K562 (cell line): ENCODE data around the gene SPATS1. TPM values are rescaled to one million over a fixed set of nuclear protein-coding genes. Genes with fewer than 3 reads are reported as not detected.

ENCODE experiments used
- ATAC-seq: fragments of 200-7000 bp; cut with Tn5 transposase; 3 replicates; pipeline ENCODE4 v1.9.1; 2020; ENCODE audit warnings: moderate library complexity
- BruUV-seq: library from RNA; stranded (reverse); fragments of 400-500 nt; replicated peaks from 2 replicates; lab custom pipeline; 2021; lab: Mats Ljungman, UMichigan
- CTCF ChIA-PET: fragments of 300-600 bp; formaldehyde crosslinking; extraction: SDS; loops from one replicate; lab custom pipeline; 2021; ENCODE audit warnings: low intra/inter-chr PET ratio; lab: Yijun Ruan, JAX
- POLR2A ChIA-PET: fragments of 300-600, 350-650 bp; sonication (Branson Sonifier 250); formaldehyde crosslinking; extraction: SDS; loops from one replicate; lab custom pipeline; 2021; ENCODE audit warnings: antibody characterized with exemption, inconsistent platforms; lab: Yijun Ruan, JAX
- DNase-seq, 4 experiments: peaks; one replicate each; pipeline versions ENCODE4 v3.0.0 to v3.0.0-alpha.2; 2011 to 2018; ENCODE audit warnings: low spot score in 3 of 4, mixed read lengths in 3 of 4; ENCODE audit errors: extremely low read depth in 1 of 4
- FAIRE-seq: peaks from 2 replicates; lab custom pipeline; 2011; peaks lifted over from hg19 to GRCh38; lab: Jason Lieb, UNC
- H2AFZ ChIP-seq: 2 replicates; pipeline ENCODE4 v1.6.0; 2011; ENCODE audit warnings: low read depth, low read length, control low read depth, inconsistent platforms
- H3K27ac ChIP-seq: fragments of 200-600 bp; 3 replicates; pipeline ENCODE4 v1.8.0; 2011; ENCODE audit warnings: low read depth, mild to moderate bottlenecking, control low read depth, inconsistent platforms, low read length, moderate library complexity, mixed read lengths; ENCODE audit errors: extremely low read depth
- H3K27me3 ChIP-seq, 2 experiments: fragments of 300-600 bp in 1 of 2; 2 replicates in 1 of 2; 3 replicates in 1 of 2; pipeline versions ENCODE4 v1.6.0 to v1.8.0; 2011; ENCODE audit warnings: inconsistent platforms in 2 of 2, low read length in 2 of 2, mild to moderate bottlenecking in 1 of 2, mixed read lengths in 1 of 2, moderate library complexity in 1 of 2; ENCODE audit not compliant: control insufficient read depth in 2 of 2, insufficient read depth in 2 of 2
- H3K36me3 ChIP-seq: fragments of 300-600 bp; 3 replicates; pipeline ENCODE4 v1.8.0; 2011; ENCODE audit warnings: mild to moderate bottlenecking, low read length, inconsistent platforms; ENCODE audit not compliant: control insufficient read depth, insufficient read depth
- H3K4me1 ChIP-seq, 2 experiments: fragments of 200-600 bp in 1 of 2; replicated peaks in 1 of 2; 2 replicates in 1 of 2; 3 replicates in 1 of 2; pipeline versions ENCODE4 v1.5.1 to v1.8.0; 2011; ENCODE audit warnings: inconsistent platforms in 2 of 2, low read length in 2 of 2, mild to moderate bottlenecking in 1 of 2, mixed read lengths in 1 of 2, moderate library complexity in 1 of 2; ENCODE audit not compliant: control insufficient read depth in 2 of 2, insufficient read depth in 2 of 2
- H3K4me2 ChIP-seq: 2 replicates; pipeline ENCODE4 v1.6.1; 2011; ENCODE audit warnings: low read length, control low read depth, inconsistent platforms, mixed read lengths; ENCODE audit not compliant: insufficient read depth
- H3K4me3 ChIP-seq: fragments of 200-600 bp; sonication (generic), shearing (Covaris generic); 2 replicates; pipeline ENCODE4 v1.5.1; 2016; ENCODE audit warnings: control low read depth, inconsistent platforms
- H3K79me2 ChIP-seq: fragments of 200-600 bp; 3 replicates; pipeline ENCODE4 v1.8.0; 2011; ENCODE audit warnings: low read length, inconsistent platforms; ENCODE audit not compliant: control insufficient read depth, insufficient read depth
- H3K9ac ChIP-seq, 2 experiments: 2 replicates each; pipeline versions ENCODE4 v1.6.0 to v1.6.1; 2011; ENCODE audit warnings: low read depth in 2 of 2, low read length in 2 of 2, control low read depth in 1 of 2, inconsistent platforms in 1 of 2, mild to moderate bottlenecking in 1 of 2, mixed read lengths in 1 of 2; ENCODE audit not compliant: insufficient read depth in 1 of 2
- H3K9me1 ChIP-seq: one replicate; pipeline ENCODE4 v1.6.0; 2011; ENCODE audit warnings: inconsistent platforms, mild to moderate bottlenecking, low read length, moderate library complexity; ENCODE audit not compliant: control insufficient read depth, insufficient read depth
- H3K9me3 ChIP-seq: replicated peaks from 2 replicates; pipeline ENCODE4 v1.5.1; 2011; ENCODE audit warnings: low read depth, low read length, inconsistent platforms; ENCODE audit not compliant: control insufficient read depth, insufficient read depth
- H4K20me1 ChIP-seq: replicated peaks from 2 replicates; pipeline ENCODE4 v1.6.1; 2011; ENCODE audit warnings: low read length, inconsistent platforms, mixed read lengths; ENCODE audit not compliant: control insufficient read depth, insufficient read depth
- C11orf30 ChIP-seq: fragments of 450-650 bp; IDR thresholded peaks from 2 replicates; pipeline ENCODE4 v1.6.1; 2016; ENCODE audit warnings: low read depth, mild to moderate bottlenecking
- CREB3 ChIP-seq: fragments of 450-650 bp; conservative IDR thresholded peaks from 2 replicates; pipeline ENCODE4 v1.6.1; 2016; ENCODE audit warnings: missing genetic modification characterization, low read depth, mild to moderate bottlenecking, missing compliant biosample characterization, moderate library complexity
- CXXC5 ChIP-seq: fragments of 250-450 bp; sonication (Bioruptor Pico); IDR thresholded peaks from 2 replicates; pipeline ENCODE4 v1.8.0; 2022; ENCODE audit warnings: inconsistent platforms, mild to moderate bottlenecking, moderate library complexity
- FOXJ3 ChIP-seq: sonication (generic); formaldehyde crosslinking; IDR thresholded peaks from 2 replicates; pipeline ENCODE4 v1.4.0; 2020; ENCODE audit warnings: mild to moderate bottlenecking, missing genetic modification reagents
- HEY1 ChIP-seq: fragments of 250-450 bp; sonication (Bioruptor Pico); IDR thresholded peaks from 2 replicates; pipeline ENCODE4 v1.5.0; 2020; ENCODE audit warnings: mild to moderate bottlenecking, moderate library complexity, borderline replicate concordance
- MXI1 ChIP-seq: IDR thresholded peaks from 2 replicates; pipeline ENCODE4 v1.6.1; 2011; ENCODE audit warnings: low read depth, mild to moderate bottlenecking, improper control_type of control experiment, low read length
- NONO ChIP-seq, 2 experiments: fragments of 200-400 bp in 1 of 2; fragments of 450-650 bp in 1 of 2; formaldehyde crosslinking in 1 of 2; IDR thresholded peaks; 2 replicates each; pipeline ENCODE4 v1.6.1; 2017; ENCODE audit warnings: low read depth in 2 of 2, mild to moderate bottlenecking in 2 of 2, moderate library complexity in 2 of 2, low read length in 1 of 2
- PATZ1 ChIP-seq: fragments of 250-450 bp; sonication (Bioruptor Pico); IDR thresholded peaks from 2 replicates; pipeline ENCODE4 v1.5.0; 2020; ENCODE audit warnings: mild to moderate bottlenecking, borderline replicate concordance
- PBX2 ChIP-seq, 2 experiments: IDR thresholded peaks in 1 of 2; conservative IDR thresholded peaks in 1 of 2; 2 replicates each; pipeline ENCODE4 v1.6.1; 2016; ENCODE audit warnings: low read depth in 2 of 2, mild to moderate bottlenecking in 1 of 2, missing compliant biosample characterization in 1 of 2, missing genetic modification characterization in 1 of 2, moderate library complexity in 1 of 2
- RHOXF2B ChIP-seq: fragments of 250-450 bp; sonication (Bioruptor Pico); conservative IDR thresholded peaks from 2 replicates; pipeline ENCODE4 v1.5.1; 2021
- SRSF9 ChIP-seq: fragments of 200-400 bp; formaldehyde crosslinking; IDR thresholded peaks from 2 replicates; pipeline ENCODE4 v1.6.1; 2017; ENCODE audit warnings: low read depth, low read length, borderline replicate concordance
- TGIF2 ChIP-seq: sonication (generic); formaldehyde crosslinking; IDR thresholded peaks from 2 replicates; pipeline ENCODE4 v1.8.1; 2022; ENCODE audit warnings: mild to moderate bottlenecking, missing genetic modification reagents, moderate library complexity
- ZFPM2 ChIP-seq: fragments of 250-450 bp; sonication (Bioruptor Pico); IDR thresholded peaks from 2 replicates; pipeline ENCODE4 v1.5.1; 2022; ENCODE audit warnings: mild to moderate bottlenecking
- ZNF280B ChIP-seq: fragments of 250-450 bp; sonication (Bioruptor Pico); IDR thresholded peaks from 2 replicates; pipeline ENCODE4 v1.5.1; 2021; ENCODE audit warnings: mild to moderate bottlenecking
- ZNF699 ChIP-seq: fragments of 250-450 bp; sonication (Bioruptor Pico); IDR thresholded peaks from 2 replicates; pipeline ENCODE4 v1.8.0; 2021; ENCODE audit warnings: mild to moderate bottlenecking, moderate library complexity; ENCODE audit not compliant: insufficient replicate concordance
- WGBS: fragments of 100-300 bp; shearing (Covaris generic); methylation state at CpG from one replicate; pipeline ENCODE4 v1.1.6; 2016; ENCODE audit warnings: low coverage, mixed read lengths; ENCODE audit not compliant: insufficient coverage; ENCODE audit errors: missing lambda C conversion rate; 5-methylcytosine and 5-hydroxymethylcytosine counted together
- in situ Hi-C: fragments of 300-500 bp; cut with MboI; formaldehyde crosslinking; loops from 4 replicates; pipeline ENCODE4 v1.15.0; 2018; ENCODE audit warnings: inconsistent platforms, mixed read lengths
- intact Hi-C: fragments of 100-400 bp; cut with micrococcal nuclease; formaldehyde crosslinking; loops from 2 replicates; pipeline ENCODE4 v1.14.2; 2022
- polyA plus RNA-seq, 8 experiments: library from polyadenylated mRNA; depleted of rRNA in 4 of 8; stranded (reverse) in 5 of 8; unstranded in 3 of 8; fragments of >200 nt; fragmentation: Nextera tagmentation in 2 of 8; fragmentation: Illumina TruSeq in 1 of 8; extraction: Ambion mirVana in 2 of 8; extraction: Trizol in 1 of 8; gene quantifications; 2 replicates each; pipeline versions ENCODE4 v1.2.1 to v1.2.3, GENCODE V29; 2011 to 2014; ENCODE audit warnings: inconsistent platforms in 1 of 8, missing spikeins in 1 of 8
- total RNA-seq, 7 experiments: library from RNA; depleted of rRNA in 6 of 7; stranded (reverse); fragments of >200 nt in 6 of 7; fragmentation: Illumina TruSeq in 2 of 7; extraction: Trizol in 2 of 7; gene quantifications; 2 replicates each; pipeline versions ENCODE4 v1.2.1 to v1.2.3, GENCODE V29; 2011 to 2021; ENCODE audit warnings: low replicate concordance in 1 of 7

SPATS1 gene
- total and polyA plus RNA-seq, 9 of the 15 experiments (the other 6 are each of a cell fraction or from before 2014, with no cell fraction given) = not detected

- Histone ChIP-seq H3K27ac (no peak overlapping the region), H3K9me3 (no peaks in the 10 kb centered on the region), H2AFZ (no peak overlapping the region), H3K36me3 (no peaks in the 10 kb centered on the region), H3K4me2 (no peak overlapping the region), H4K20me1 (no peaks in the 10 kb centered on the region), H3K79me2 (no peaks in the 10 kb centered on the region), H3K27me3 (peaks cover 23 to 26% of the 10 kb centered on the region in 2 experiments), H3K4me3 (no peak overlapping the region), H3K9ac (no peak overlapping the region), H3K9me1 (no peaks in the 10 kb centered on the region), H3K4me1 (no peaks in the 10 kb centered on the region)
- FAIRE-seq = no peak
- ChIA-PET POLR2A (interaction anchor here (0.5 to 1.1 kb wide), 2 partner anchors 20 to 98 kb away, joined by 3 to 5 read pairs; no protein-coding TSS in a partner anchor), CTCF (no interaction called here)
- intact Hi-C loops (no loop called here), in situ Hi-C loops (no loop called here)
- no peak for DNase-seq
- ATAC-seq = no peak; the same call in 2 of the 3 replicates
- 2% methylated on average over 6 of the region's 6 CpGs for whole genome bisulfite sequencing
- no TSS peak for BruUV-seq
- TF ChIP-seq NONO (IDR thresholded peaks at IDR 0.05; ENCODE audit: low read depth in 2 of 2, low read length in 1 of 2) (no peak), ZFPM2 (CRISPR knock-in tag) (no peak), ZNF699 (CRISPR knock-in tag) (no peak), ZNF280B (CRISPR knock-in tag) (no peak), HEY1 (CRISPR knock-in tag) (no peak), FOXJ3 (no peak), C11orf30 (no peak), CXXC5 (CRISPR knock-in tag) (no peak), CREB3 (tag) (no peak), PATZ1 (CRISPR knock-in tag) (no peak), PBX2 (CRISPR knock-in tag; IDR thresholded peaks at IDR 0.05; ENCODE audit: low read depth) (no peak), PBX2 (tag; conservative IDR thresholded peaks at IDR 0.05; ENCODE audit: low read depth) (no peak), SRSF9 (no peak), MXI1 (no peak), RHOXF2B (CRISPR knock-in tag) (no peak), TGIF2 (CRISPR knock-in tag) (no peak)
Measured at GRCh38 chr6:44361947-44362346, 19.5 kb downstream of the SPATS1 start.
